Measurements from ENCODE around the gene CDH4. TPM values are rescaled to one million over a fixed set of nuclear protein-coding genes. Genes with fewer than 3 reads are reported as not detected.

CDH4 gene
- total and polyA plus RNA-seq, 2 of the 4 experiments (the other 2 are of a cell fraction), result 1.6 to 3.5 TPM

- H2AK9ac ChIP-seq (replicated peaks; ENCODE audit: low read depth, low read length, poor library complexity), result no peak overlapping the region
- H2BK5ac ChIP-seq (ENCODE audit: low read depth, low read length, poor library complexity, severe bottlenecking), result no peak overlapping the region
- H3K36me3 ChIP-seq (ENCODE audit: control insufficient read depth, insufficient read depth, low read length), result no peaks in the 10 kb centered on the region
- H3K23ac ChIP-seq (ENCODE audit: low read depth, low read length), result no peak overlapping the region
- no peak overlapping the region for H3K27ac ChIP-seq (ENCODE audit: insufficient read depth, low read length)
- no peak overlapping the region for H3K4me2 ChIP-seq (ENCODE audit: low read depth, low read length)
- H2BK120ac ChIP-seq (ENCODE audit: low read depth, low read length), result no peak overlapping the region
- 7% methylated on average over 3 of the region's 4 CpGs; no CpG with 5 or more reads in 1 of the 2 experiments for WGBS, 2 experiments (ENCODE audit: extremely low coverage in 2 of 2, insufficient read length in 1 of 2)
- intact Hi-C loops (cut with micrococcal nuclease), result no loop called here
- H3K9ac ChIP-seq (ENCODE audit: low read depth, low read length), result no peak overlapping the region
- no peak overlapping the region for H4K91ac ChIP-seq (ENCODE audit: insufficient read depth, low read depth, low read length)
- no TSS peak for BruUV-seq (replicated peaks)
- H4K8ac ChIP-seq (ENCODE audit: low read depth in 2 of 2, low read length in 2 of 2), result no peak overlapping the region
- CTCF ChIA-PET, result no interaction called here
- no peak overlapping the region for H4K5ac ChIP-seq (ENCODE audit: low read depth, low read length)
- H3K4me3 ChIP-seq (ENCODE audit: insufficient read depth, low read depth, low read length), result no peak overlapping the region
- peaks cover 5% of the 10 kb centered on the region; the same call in 1 of the 2 replicates for H3K27me3 ChIP-seq (ENCODE audit: control insufficient read depth, insufficient read depth, low read length)
- H2BK15ac ChIP-seq (ENCODE audit: low read depth, low read length), result no peak overlapping the region
- POLR2A ChIA-PET (ENCODE audit: unreplicated experiment), result no interaction called here
- dilution Hi-C loops (cut with HindIII; ENCODE audit: low sequenced_read_pairs, unreplicated experiment), result no loop called here
- peaks cover 2% of the 10 kb centered on the region; the same call in 1 of the 2 replicates for H3K9me3 ChIP-seq (ENCODE audit: control insufficient read depth, insufficient read depth, low read length)
- no peak overlapping the region for H3K14ac ChIP-seq (replicated peaks; ENCODE audit: low read depth, low read length)
- no peaks in the 10 kb centered on the region for H3K4me1 ChIP-seq (ENCODE audit: control insufficient read depth, insufficient read depth, low read length)
- H2AK5ac ChIP-seq (ENCODE audit: low read depth, low read length), result no peak overlapping the region
- H2BK20ac ChIP-seq (ENCODE audit: low read depth, low read length), result no peak overlapping the region
- no peak overlapping the region for H3K4ac ChIP-seq (ENCODE audit: low read depth, low read length)
- no peak for ATAC-seq (ENCODE audit: low read depth)
- in situ Hi-C loops (cut with MboI; ENCODE audit: low sequenced_read_pairs), result no loop called here
- H3K18ac ChIP-seq (ENCODE audit: low read depth, low read length), result no peak overlapping the region
- TF ChIP-seq POLR2A (IDR thresholded peaks at IDR 0.05; ENCODE audit: low read depth, low read length) (no peak), MAZ (IDR thresholded peaks at IDR 0.05; ENCODE audit: borderline replicate concordance, low read depth, low read length) (no peak)
- no peak overlapping the region for H3K56ac ChIP-seq (ENCODE audit: extremely low read depth, insufficient read depth, low read length)
- no peak overlapping the region for H2AFZ ChIP-seq (replicated peaks; ENCODE audit: low read length, poor library complexity)
- no peaks in the 10 kb centered on the region for H4K20me1 ChIP-seq (ENCODE audit: insufficient read depth, low read length)
- no peaks in the 10 kb centered on the region for H3K79me1 ChIP-seq (ENCODE audit: low read depth in 1 of 2, low read length in 2 of 2)
- H3K9me1 ChIP-seq (ENCODE audit: insufficient read depth, low read length), result no peaks in the 10 kb centered on the region
- DNase-seq, result no peak
These were observed 596.8 kb downstream of the CDH4 start for GRCh38 chr20:61848851-61849250.

All from IMR-90 (cell line).